Dendritic cell treated with granulocyte-macrophage colony-stimulating factor and Interleukin-4, amounts not matched to agents 40 ng/mL and 50 ng/mL, for 4 days (primary cell): ENCODE data around the gene CALML6.

ENCODE experiments used
- H3K27ac Mint-ChIP-seq: one replicate; pipeline ENCODE4 v1.8.0; 2022; ENCODE audit warnings: mild to moderate bottlenecking, mixed read lengths
- H3K27me3 Mint-ChIP-seq: one replicate; pipeline ENCODE4 v1.8.0; 2022; ENCODE audit warnings: mild to moderate bottlenecking, mixed read lengths
- H3K36me3 Mint-ChIP-seq: one replicate; pipeline ENCODE4 v1.8.0; 2022; ENCODE audit warnings: low read depth, mixed read lengths
- H3K4me1 Mint-ChIP-seq: one replicate; pipeline ENCODE4 v1.8.0; 2022; ENCODE audit warnings: low read depth, mixed read lengths
- H3K4me3 Mint-ChIP-seq: one replicate; pipeline ENCODE4 v1.8.0; 2022; ENCODE audit warnings: mild to moderate bottlenecking, moderate library complexity, mixed read lengths
- H3K9me3 Mint-ChIP-seq: one replicate; pipeline ENCODE4 v1.8.0; 2022; ENCODE audit warnings: mixed read lengths
- intact Hi-C: fragments of 100-400 bp; cut with micrococcal nuclease; formaldehyde crosslinking; loops from one replicate; pipeline ENCODE4 v1.15.0; 2022

CALML6 gene, protein sequence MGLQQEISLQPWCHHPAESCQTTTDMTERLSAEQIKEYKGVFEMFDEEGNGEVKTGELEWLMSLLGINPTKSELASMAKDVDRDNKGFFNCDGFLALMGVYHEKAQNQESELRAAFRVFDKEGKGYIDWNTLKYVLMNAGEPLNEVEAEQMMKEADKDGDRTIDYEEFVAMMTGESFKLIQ

GRCh38 chr1:1914971-1915692 lies at the start of gene CALML6:
TSS of gene CALML6 (plus strand) at chr1:1915260. CDS start at chr1:1915281, 21 bp downstream.
- H3K27me3 Mint-ChIP-seq: peaks cover 50% of the 10 kb centered on the region
- intact Hi-C loops: no loop called here
- H3K4me3 Mint-ChIP-seq: no peak within 1 kb of the TSS
- peaks cover 27% of the 10 kb centered on the region for H3K4me1 Mint-ChIP-seq
- no peaks in the 10 kb centered on the region for H3K9me3 Mint-ChIP-seq
- H3K36me3 Mint-ChIP-seq: no peaks in the 10 kb centered on the region
- H3K27ac Mint-ChIP-seq: no peak within 1 kb of the TSS

DNA sequence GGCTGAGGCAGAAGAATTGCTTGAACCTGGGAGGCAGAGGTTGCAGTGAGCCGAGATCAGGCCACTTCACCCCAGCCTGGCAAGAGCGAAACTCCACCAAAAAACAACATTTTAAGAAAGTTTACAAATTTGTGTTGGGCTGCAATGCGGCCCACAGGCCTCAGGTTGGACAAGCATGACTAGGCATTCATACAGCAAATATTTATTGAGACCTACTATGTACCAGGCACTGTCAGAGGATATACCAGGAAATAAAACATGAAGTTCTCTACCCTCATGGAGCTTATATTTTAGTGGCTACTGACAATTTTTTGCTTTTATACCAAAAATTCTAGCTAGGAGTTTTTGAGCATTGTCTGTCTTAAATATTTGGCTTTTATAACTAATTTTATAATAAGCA lies 47.9 kb upstream of the CALML6 start:
- no peak overlapping the region for H3K4me3 Mint-ChIP-seq
- H3K9me3 Mint-ChIP-seq: no peaks in the 10 kb centered on the region
- intact Hi-C loops: no loop called here
- H3K4me1 Mint-ChIP-seq: peaks cover 70% of the 10 kb centered on the region
- H3K27ac Mint-ChIP-seq: no peak overlapping the region
- H3K36me3 Mint-ChIP-seq: peaks cover 23% of the 10 kb centered on the region
- no peaks in the 10 kb centered on the region for H3K27me3 Mint-ChIP-seq

GRCh38 chr1:1869469-1869868 lies 45.6 kb upstream of the CALML6 start:
- intact Hi-C loops: no loop called here
- Mint-ChIP-seq H3K36me3 (peaks cover 35% of the 10 kb centered on the region), H3K4me1 (peaks cover 71% of the 10 kb centered on the region), H3K27ac (peak overlapping the region; percentile 33), H3K9me3 (no peaks in the 10 kb centered on the region), H3K4me3 (no peak overlapping the region), H3K27me3 (no peaks in the 10 kb centered on the region)

DNA sequence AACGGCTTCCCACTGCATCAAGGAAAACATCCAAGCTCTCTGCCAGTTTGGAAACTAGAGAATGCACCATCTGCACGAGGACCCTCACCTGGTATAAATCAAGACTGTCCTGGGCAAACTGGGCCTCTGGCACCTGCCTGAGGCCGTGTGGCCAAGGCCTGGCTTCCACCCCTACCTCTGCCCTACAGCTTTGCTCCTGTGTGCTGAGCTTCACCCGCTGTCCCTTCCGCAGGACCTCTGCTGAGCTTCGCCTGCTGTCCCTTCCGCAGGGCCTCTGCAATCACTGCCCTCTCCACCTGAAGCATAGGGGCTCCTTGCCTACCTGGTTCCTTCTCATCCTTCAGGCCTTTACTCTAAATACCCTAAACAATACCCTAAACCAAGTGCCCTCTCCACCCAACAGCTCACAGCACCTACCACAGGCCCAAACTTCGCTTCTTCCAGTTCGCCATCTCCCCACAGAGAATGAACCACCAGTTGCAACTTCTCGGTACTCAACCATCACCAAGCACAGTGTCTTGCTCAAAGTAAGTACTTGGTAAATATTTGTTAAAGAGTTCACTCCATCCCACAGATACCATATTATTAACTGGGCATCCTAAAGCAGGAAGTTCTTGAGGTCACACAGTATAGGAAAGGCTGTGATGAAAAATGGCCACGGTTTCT lies 42.6 kb upstream of the CALML6 start:
- intact Hi-C loops: no loop called here
- Mint-ChIP-seq H3K27ac (peak overlapping the region; percentile 29), H3K4me1 (peaks cover 73% of the 10 kb centered on the region), H3K27me3 (no peaks in the 10 kb centered on the region), H3K36me3 (peaks cover 59% of the 10 kb centered on the region), H3K4me3 (no peak overlapping the region), H3K9me3 (no peaks in the 10 kb centered on the region)

- intact Hi-C loops: no loop called here
- H3K36me3 Mint-ChIP-seq: peaks cover 64% of the 10 kb centered on the region
These were observed 41.9 kb upstream of the CALML6 start for GRCh38 chr1:1873186-1873585.

GRCh38 chr1:1874901-1875300 lies 40.2 kb upstream of the CALML6 start:
- no peak overlapping the region for H3K4me3 Mint-ChIP-seq
- peaks cover 77% of the 10 kb centered on the region for H3K36me3 Mint-ChIP-seq
- intact Hi-C loops: no loop called here
- no peak overlapping the region for H3K27ac Mint-ChIP-seq
- H3K27me3 Mint-ChIP-seq: no peaks in the 10 kb centered on the region
- peaks cover 77% of the 10 kb centered on the region for H3K4me1 Mint-ChIP-seq
- no peaks in the 10 kb centered on the region for H3K9me3 Mint-ChIP-seq

More at GRCh38 chr1:1873186-1873585, 41.9 kb upstream of the CALML6 start:
- H3K4me3 Mint-ChIP-seq: no peak overlapping the region
- no peaks in the 10 kb centered on the region for H3K9me3 Mint-ChIP-seq
- H3K27ac Mint-ChIP-seq: no peak overlapping the region
- H3K27me3 Mint-ChIP-seq: no peaks in the 10 kb centered on the region
- H3K4me1 Mint-ChIP-seq: peaks cover 74% of the 10 kb centered on the region

GRCh38 chr1:1875932-1876331 lies 39.1 kb upstream of the CALML6 start:
- no peak overlapping the region for H3K27ac Mint-ChIP-seq
- H3K4me1 Mint-ChIP-seq: peaks cover 72% of the 10 kb centered on the region
- intact Hi-C loops: no loop called here
- peaks cover 80% of the 10 kb centered on the region for H3K36me3 Mint-ChIP-seq
- H3K9me3 Mint-ChIP-seq: no peaks in the 10 kb centered on the region
- no peaks in the 10 kb centered on the region for H3K27me3 Mint-ChIP-seq
- no peak overlapping the region for H3K4me3 Mint-ChIP-seq

DNA sequence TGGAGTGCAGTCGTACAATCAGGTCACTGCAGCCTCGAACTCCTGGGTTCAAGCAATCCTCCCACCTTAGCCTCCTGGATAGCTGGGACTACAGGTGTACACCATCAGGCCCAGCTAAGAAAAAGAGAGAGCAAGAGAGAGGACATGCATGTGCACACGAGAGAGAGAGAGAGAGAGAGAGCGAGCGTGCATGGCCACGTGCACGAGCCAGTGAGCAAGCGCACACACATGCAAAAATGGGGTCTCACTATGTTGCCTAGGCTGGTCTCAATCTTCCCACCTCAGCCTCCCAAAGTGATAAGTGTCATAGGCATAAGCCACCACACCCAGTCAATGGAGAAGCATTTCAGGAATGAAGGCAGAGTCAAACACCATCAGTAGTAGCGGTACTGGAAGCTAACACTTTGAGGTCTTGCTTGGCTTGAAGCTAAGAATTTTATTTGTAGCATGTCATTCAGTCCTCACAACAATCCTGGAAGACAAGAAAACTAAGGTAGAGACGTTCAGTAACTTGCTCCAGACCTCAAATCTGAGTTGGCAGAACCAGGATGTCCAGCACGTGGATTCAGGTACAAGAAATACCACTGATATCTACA lies 38.6 kb upstream of the CALML6 start:
- Mint-ChIP-seq H3K36me3 (peaks cover 80% of the 10 kb centered on the region), H3K9me3 (no peaks in the 10 kb centered on the region), H3K4me1 (peaks cover 72% of the 10 kb centered on the region), H3K27me3 (no peaks in the 10 kb centered on the region), H3K4me3 (no peak overlapping the region), H3K27ac (no peak overlapping the region)
- intact Hi-C loops: no loop called here

GRCh38 chr1:1877865-1878436 lies 37.1 kb upstream of the CALML6 start:
- Mint-ChIP-seq H3K27ac (peak overlapping the region; percentile 47), H3K27me3 (no peaks in the 10 kb centered on the region), H3K36me3 (peaks cover 80% of the 10 kb centered on the region), H3K4me1 (peaks cover 71% of the 10 kb centered on the region), H3K9me3 (no peaks in the 10 kb centered on the region), H3K4me3 (no peak overlapping the region)
- intact Hi-C loops: no loop called here

DNA sequence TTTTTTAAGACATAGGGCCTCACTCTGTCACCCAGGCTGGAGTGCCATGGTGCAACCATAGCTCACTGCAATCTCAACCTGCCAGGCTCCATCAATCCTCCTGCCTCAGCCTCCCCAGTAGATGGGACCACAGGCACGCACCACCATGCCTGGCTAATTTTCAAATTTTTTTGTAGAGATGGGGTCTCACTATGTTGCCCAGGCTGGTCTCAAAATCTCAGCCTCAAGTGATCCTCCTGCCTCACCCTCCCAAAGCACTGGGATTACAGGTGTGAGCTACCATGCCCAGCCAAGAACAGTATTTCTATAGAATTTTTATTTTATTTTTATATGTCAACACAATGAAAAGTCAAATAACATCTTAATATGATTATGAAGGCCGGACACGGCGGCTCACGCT lies 35.1 kb upstream of the CALML6 start:
- Mint-ChIP-seq H3K27ac (no peak overlapping the region), H3K36me3 (peaks cover 80% of the 10 kb centered on the region), H3K4me3 (no peak overlapping the region), H3K27me3 (no peaks in the 10 kb centered on the region), H3K9me3 (no peaks in the 10 kb centered on the region), H3K4me1 (peaks cover 73% of the 10 kb centered on the region)
- intact Hi-C loops: no loop called here

DNA sequence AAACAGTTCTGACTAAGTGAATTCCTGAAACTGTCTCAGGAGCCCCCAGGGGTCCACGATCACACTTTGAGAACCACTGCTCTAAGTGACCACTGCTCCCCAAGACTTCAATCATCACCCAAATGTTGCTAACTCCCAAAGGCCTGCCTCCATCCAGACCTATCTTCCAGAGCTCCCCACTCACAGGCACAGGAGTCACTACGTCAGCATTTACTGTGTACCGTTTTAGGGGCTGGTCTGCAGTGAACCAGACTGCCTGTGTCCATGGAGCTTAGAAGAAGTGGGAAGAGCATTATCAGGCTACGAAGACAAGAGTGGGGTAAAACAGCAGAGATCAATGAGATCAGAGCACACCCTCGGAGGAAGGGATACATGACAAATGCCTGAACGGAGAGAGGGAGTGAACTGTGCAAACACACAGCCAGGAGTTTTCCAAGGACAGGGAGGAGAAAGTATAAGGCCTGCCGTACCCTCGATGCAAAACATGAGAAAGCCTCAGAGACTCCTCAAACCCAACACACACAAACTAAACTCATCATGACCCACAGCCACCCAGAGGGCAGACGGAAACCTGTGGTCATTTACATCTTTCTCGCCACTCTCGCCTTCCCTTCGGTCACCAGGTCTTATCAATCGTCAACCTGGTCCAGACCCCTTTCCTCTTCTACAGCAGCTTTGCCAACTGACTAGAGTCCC lies 34.3 kb upstream of the CALML6 start:
- H3K36me3 Mint-ChIP-seq: peaks cover 73% of the 10 kb centered on the region
- H3K27me3 Mint-ChIP-seq: no peaks in the 10 kb centered on the region
- H3K27ac Mint-ChIP-seq: peak overlapping the region; percentile 0
- H3K4me3 Mint-ChIP-seq: no peak overlapping the region
- H3K9me3 Mint-ChIP-seq: no peaks in the 10 kb centered on the region
- intact Hi-C loops: no loop called here
- H3K4me1 Mint-ChIP-seq: peaks cover 69% of the 10 kb centered on the region

DNA sequence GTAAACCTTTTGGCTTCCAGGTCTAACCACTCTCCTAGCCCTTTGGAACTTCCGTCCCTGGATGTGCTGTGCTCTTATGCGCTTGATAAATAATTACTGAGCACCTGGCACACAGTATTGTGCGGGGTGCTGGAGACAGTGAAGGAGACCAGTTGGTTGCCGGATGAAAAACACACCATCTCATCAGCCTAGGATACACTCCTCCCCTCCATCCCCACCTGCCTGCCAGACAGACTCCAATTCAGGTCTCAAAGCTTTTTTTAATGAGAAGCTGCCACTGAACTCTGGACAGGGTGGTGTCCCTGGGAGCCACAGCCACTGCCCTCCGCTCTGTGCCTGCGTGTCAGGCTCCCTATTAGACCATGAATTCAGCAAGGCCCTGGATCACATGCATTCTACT lies 33.3 kb upstream of the CALML6 start:
- peaks cover 67% of the 10 kb centered on the region for H3K4me1 Mint-ChIP-seq
- H3K9me3 Mint-ChIP-seq: no peaks in the 10 kb centered on the region
- intact Hi-C loops: no loop called here
- H3K27me3 Mint-ChIP-seq: no peaks in the 10 kb centered on the region
- peak overlapping the region; percentile 19 for H3K27ac Mint-ChIP-seq
- H3K36me3 Mint-ChIP-seq: peaks cover 64% of the 10 kb centered on the region
- no peak overlapping the region for H3K4me3 Mint-ChIP-seq

DNA sequence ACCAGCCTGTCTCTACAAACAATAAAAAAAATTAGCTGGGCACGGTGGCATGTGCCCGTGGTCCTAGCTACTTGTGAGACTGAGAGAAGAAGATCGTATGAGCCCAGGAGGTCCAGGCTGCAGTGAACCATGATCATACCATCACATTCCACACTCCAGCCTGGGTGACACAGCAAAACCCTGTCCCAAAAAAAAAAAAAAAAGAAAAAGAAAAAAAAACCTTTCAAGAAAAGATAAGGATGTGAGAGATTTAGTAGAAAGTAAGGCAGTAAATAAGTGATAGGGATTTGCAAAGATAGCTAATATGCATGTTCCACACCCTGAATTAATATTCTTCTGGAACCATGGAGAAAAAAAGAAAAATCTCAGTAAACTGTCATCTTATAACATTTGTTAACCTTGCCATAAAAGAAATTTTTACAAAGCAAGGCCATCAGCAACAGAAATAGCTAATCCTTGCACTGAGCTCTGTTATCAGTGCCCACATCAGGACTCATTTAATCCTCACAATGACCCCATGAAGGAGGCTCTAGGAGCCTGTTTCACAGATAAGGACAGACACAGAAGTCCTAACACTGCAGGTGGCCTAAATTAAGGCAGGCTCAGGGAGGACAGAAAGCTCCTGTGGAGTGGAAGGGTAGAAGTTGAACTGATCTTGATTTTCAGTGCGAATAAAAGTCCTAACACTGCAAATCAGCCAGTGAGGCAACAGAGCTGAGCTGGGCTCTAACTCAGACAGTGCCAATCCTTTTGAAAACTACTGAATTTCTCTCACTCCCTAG lies 31.8 kb upstream of the CALML6 start:
- intact Hi-C loops: no loop called here
- H3K36me3 Mint-ChIP-seq: peaks cover 60% of the 10 kb centered on the region
- no peaks in the 10 kb centered on the region for H3K27me3 Mint-ChIP-seq
- H3K4me3 Mint-ChIP-seq: no peak overlapping the region
- peak overlapping the region; percentile 19 for H3K27ac Mint-ChIP-seq
- no peaks in the 10 kb centered on the region for H3K9me3 Mint-ChIP-seq
- H3K4me1 Mint-ChIP-seq: peaks cover 73% of the 10 kb centered on the region
